HepG2 (cell line): ENCODE results near the gene TAF11L11. TPM values are rescaled to one million over a fixed set of nuclear protein-coding genes. Genes with fewer than 3 reads are reported as not detected.
"Not testable (repeated sequence)": the region's sequence is repeated elsewhere in the genome, so short reads cannot be mapped to it uniquely, and the experiment has no call there.

Experiments used
- ATAC-seq: fragments of 200-7000 bp; cut with Tn5 transposase; 3 replicates; pipeline ENCODE4 v1.9.1; 2020; ENCODE audit warnings: mild to moderate bottlenecking, moderate library complexity
- BruUV-seq: library from RNA; stranded (reverse); fragments of 400-500 nt; replicated peaks from 2 replicates; lab custom pipeline; 2021; lab: Mats Ljungman, UMichigan
- CTCF ChIA-PET: fragments of 300-600 bp; formaldehyde crosslinking; extraction: SDS; loops from one replicate; lab custom pipeline; 2021; ENCODE audit warnings: low total read pairs, inconsistent platforms, low intra/inter-chr PET ratio; lab: Yijun Ruan, JAX
- POLR2A ChIA-PET: fragments of 350-600 bp; sonication (Branson Sonifier 250); formaldehyde crosslinking; loops from one replicate; lab custom pipeline; 2020; ENCODE audit warnings: antibody characterized with exemption, inconsistent platforms; lab: Yijun Ruan, JAX
- DNase-seq: peaks from one replicate; pipeline ENCODE4 v3.0.0-alpha.2; 2015; ENCODE audit warnings: low spot score
- FAIRE-seq: peaks from 3 replicates; lab custom pipeline; 2011; peaks lifted over from hg19 to GRCh38; lab: Jason Lieb, UNC
- H2AFZ ChIP-seq: one replicate; pipeline ENCODE4 v1.6.1; 2011; ENCODE audit warnings: low read length, inconsistent platforms
- H3K27ac ChIP-seq: fragments of 300-600 bp; 3 replicates; pipeline ENCODE4 v1.8.0; 2011; ENCODE audit warnings: mixed run types, mild to moderate bottlenecking, mixed read lengths, low read length, inconsistent platforms; ENCODE audit not compliant: insufficient read depth; ENCODE audit errors: extremely low read length
- H3K27me3 ChIP-seq, 2 experiments: fragments of 200-600 bp in 1 of 2; 2 replicates in 1 of 2; 3 replicates in 1 of 2; pipeline versions ENCODE4 v1.6.0 to v1.8.0; 2011; ENCODE audit warnings: low read length in 2 of 2, mild to moderate bottlenecking in 2 of 2, moderate library complexity in 2 of 2, inconsistent platforms in 1 of 2; ENCODE audit not compliant: insufficient read depth in 2 of 2, control insufficient read depth in 1 of 2
- H3K36me3 ChIP-seq, 2 experiments: fragments of 200-600 bp in 1 of 2; replicated peaks in 1 of 2; 2 replicates in 1 of 2; 3 replicates in 1 of 2; pipeline versions ENCODE4 v1.5.1 to v1.8.0; 2011; ENCODE audit warnings: low read length in 2 of 2, inconsistent platforms in 1 of 2; ENCODE audit not compliant: insufficient read depth in 2 of 2, control insufficient read depth in 1 of 2
- H3K4me1 ChIP-seq: 2 replicates; pipeline ENCODE4 v1.5.1; 2012; ENCODE audit warnings: low read length, inconsistent platforms; ENCODE audit not compliant: insufficient read depth
- H3K4me2 ChIP-seq: 2 replicates; pipeline ENCODE4 v1.6.0; 2011; ENCODE audit warnings: low read depth, low read length, inconsistent platforms
- H3K4me3 ChIP-seq, 3 experiments: fragments of 200-600 bp in 1 of 3; sonication (generic), shearing (Covaris generic) in 1 of 3; replicated peaks in 1 of 3; 2 replicates each; pipeline ENCODE4 v1.5.1; 2011 to 2016; ENCODE audit warnings: low read length in 3 of 3, inconsistent platforms in 2 of 3, low read depth in 2 of 3, mild to moderate bottlenecking in 2 of 3, control low read depth in 1 of 3, mixed read lengths in 1 of 3; ENCODE audit not compliant: insufficient read depth in 1 of 3
- H3K79me2 ChIP-seq: one replicate; pipeline ENCODE4 v1.6.1; 2011; ENCODE audit warnings: low read length, inconsistent platforms; ENCODE audit not compliant: insufficient read depth
- H3K9ac ChIP-seq: 2 replicates; pipeline ENCODE4 v1.6.0; 2011; ENCODE audit warnings: mild to moderate bottlenecking, low read depth, low read length, inconsistent platforms; ENCODE audit not compliant: insufficient read depth
- H3K9me3 ChIP-seq: 2 replicates; pipeline ENCODE4 v1.5.1; 2012; ENCODE audit warnings: mild to moderate bottlenecking, low read length
- H4K20me1 ChIP-seq: 2 replicates; pipeline ENCODE4 v1.6.0; 2011; ENCODE audit warnings: inconsistent platforms, mild to moderate bottlenecking, low read length, moderate library complexity; ENCODE audit not compliant: insufficient read depth
- ZNF563 ChIP-seq: sonication (generic); formaldehyde crosslinking; IDR thresholded peaks from 2 replicates; pipeline ENCODE4 v1.8.0; 2022; ENCODE audit warnings: mild to moderate bottlenecking, moderate library complexity, missing genetic modification reagents
- WGBS: methylation state at CpG from one replicate; pipeline ENCODE4 v1.1.6; 2017; ENCODE audit warnings: low lambda C conversion rate; 5-methylcytosine and 5-hydroxymethylcytosine counted together
- in situ Hi-C: cut with HindIII; loops from 2 replicates; pipeline ENCODE4 v1.10.0; 2017; ENCODE audit warnings: low pct_unique_long_range_greater_than_20kb; ENCODE audit not compliant: extremely low pct_ligation_motif_present
- intact Hi-C: fragments of 100-400 bp; cut with micrococcal nuclease; formaldehyde crosslinking; loops from one replicate; pipeline ENCODE4 v1.10.0; 2022; ENCODE audit not compliant: unreplicated experiment
- polyA plus RNA-seq, 8 experiments: library from polyadenylated mRNA; depleted of rRNA in 3 of 8; stranded (reverse) in 7 of 8; unstranded in 1 of 8; fragments of >200 nt; fragmentation: Illumina TruSeq in 4 of 8; extraction: Trizol in 4 of 8; gene quantifications; 2 replicates each; pipeline versions ENCODE4 v1.2.1 to v1.2.3, GENCODE V29; 2011 to 2016; ENCODE audit warnings: low read depth in 4 of 8, missing spikeins in 1 of 8, mixed read lengths in 1 of 8; ENCODE audit not compliant: insufficient read depth in 1 of 8
- total RNA-seq, 5 experiments: library from RNA; depleted of rRNA; stranded (reverse); fragments of >200 nt; fragmentation: Illumina TruSeq; extraction: Trizol; gene quantifications; 2 replicates each; pipeline ENCODE4 v1.2.3, GENCODE V29; 2016; ENCODE audit warnings: low read depth in 1 of 5
- TF ChIP-seq, protein P1 (sequence below): sonication (generic); formaldehyde crosslinking; IDR thresholded peaks from 2 replicates; pipeline ENCODE4 v1.4.0; 2020; ENCODE audit warnings: mild to moderate bottlenecking, missing genetic modification reagents
- TF ChIP-seq, protein P2 (sequence below): sonication (generic); formaldehyde crosslinking; IDR thresholded peaks from 2 replicates; pipeline ENCODE4 v1.4.0; 2020; ENCODE audit warnings: missing genetic modification reagents
- TF ChIP-seq, protein P3 (sequence below): sonication (generic); formaldehyde crosslinking; IDR thresholded peaks from 2 replicates; pipeline ENCODE4 v1.5.0; 2020; ENCODE audit warnings: missing genetic modification reagents, mild to moderate bottlenecking, borderline replicate concordance

TAF11L11 gene
- total and polyA plus RNA-seq, 2 of the 13 experiments (the other 11 are each of a cell fraction or from before 2014, with no cell fraction given): not detected

DNA sequence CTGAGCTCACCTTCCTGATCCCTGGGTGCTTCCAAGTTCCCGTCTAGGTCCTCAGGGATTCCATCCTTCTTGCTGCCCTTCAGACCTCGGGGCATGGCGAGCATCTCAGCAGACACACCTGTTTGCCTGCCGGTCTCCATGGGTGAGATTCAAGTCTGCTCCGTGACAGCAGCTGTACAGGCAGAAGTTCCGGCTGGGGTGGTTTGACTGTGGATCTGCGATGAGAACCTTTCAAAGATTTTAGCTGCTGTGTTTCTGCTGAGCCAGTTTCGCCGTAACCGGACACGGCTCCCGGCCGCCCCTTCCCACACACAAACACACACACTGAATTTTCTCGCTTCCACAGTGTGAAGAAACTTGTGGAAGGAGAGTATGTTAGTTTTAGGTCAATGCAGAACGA, 9.7 kb upstream of the TAF11L11 start, which contains the start of gene TAF11L9:
TAF11L9 (minus strand) TSS at position 140 of the 400 bp plus-strand sequence.
- H2AFZ ChIP-seq, H3K9me3 ChIP-seq, BruUV-seq, H3K4me2 ChIP-seq, H3K27me3 ChIP-seq, H4K20me1 ChIP-seq, H3K36me3 ChIP-seq, FAIRE-seq, CTCF ChIA-PET, H3K4me1 ChIP-seq, H3K79me2 ChIP-seq, POLR2A ChIA-PET, H3K27ac ChIP-seq, DNase-seq, ATAC-seq, in situ Hi-C loops, intact Hi-C loops, H3K9ac ChIP-seq, H3K4me3 ChIP-seq: not testable (repeated sequence)
- WGBS: 50% methylated on average over 12 of the region's 15 CpGs

DNA sequence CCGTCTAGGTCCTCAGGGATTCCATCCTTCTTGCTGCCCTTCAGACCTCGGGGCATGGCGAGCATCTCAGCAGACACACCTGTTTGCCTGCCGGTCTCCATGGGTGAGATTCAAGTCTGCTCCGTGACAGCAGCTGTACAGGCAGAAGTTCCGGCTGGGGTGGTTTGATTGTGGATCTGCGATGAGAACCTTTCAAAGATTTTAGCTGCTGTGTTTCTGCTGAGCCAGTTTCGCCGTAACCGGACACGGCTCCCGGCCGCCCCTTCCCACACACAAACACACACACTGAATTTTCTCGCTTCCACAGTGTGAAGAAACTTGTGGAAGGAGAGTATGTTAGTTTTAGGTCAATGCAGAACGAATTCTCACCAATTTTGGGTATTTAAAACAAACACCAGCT, 6.3 kb upstream of the TAF11L11 start, which contains the start of gene TAF11L10:
TAF11L10 (minus strand) TSS at position 101 of the 400 bp plus-strand sequence.
- H4K20me1 ChIP-seq, H3K9ac ChIP-seq, H3K4me1 ChIP-seq, intact Hi-C loops, H2AFZ ChIP-seq, H3K36me3 ChIP-seq, CTCF ChIA-PET, BruUV-seq, FAIRE-seq, in situ Hi-C loops, H3K27ac ChIP-seq, H3K4me2 ChIP-seq, H3K9me3 ChIP-seq, DNase-seq, H3K79me2 ChIP-seq, H3K27me3 ChIP-seq, ATAC-seq, H3K4me3 ChIP-seq, POLR2A ChIA-PET: not testable (repeated sequence)
- no CpG with 5 or more reads among the region's 15 CpGs for WGBS

DNA sequence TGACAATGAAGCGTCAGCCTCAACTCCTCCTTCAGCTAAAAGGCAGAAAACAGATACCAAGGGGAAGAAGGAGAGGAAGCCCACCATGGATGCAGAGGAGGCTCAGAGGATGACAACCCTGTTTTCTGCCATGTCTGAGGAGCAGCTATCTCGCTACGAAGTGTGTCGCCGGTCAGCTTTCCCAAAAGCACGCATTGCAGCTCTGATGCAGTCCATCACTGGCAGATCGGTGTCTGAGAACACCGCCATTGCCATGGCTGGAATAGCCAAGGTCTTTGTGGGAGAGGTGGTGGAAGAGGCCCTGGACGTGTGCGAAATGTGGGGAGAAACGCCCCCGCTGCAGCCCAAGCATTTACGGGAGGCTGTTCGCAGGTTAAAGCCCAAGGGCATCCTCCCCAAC, 968 bp downstream of the TAF11L11 start:
- H3K9me3 ChIP-seq: no peaks in the 10 kb centered on the region
- H3K4me1 ChIP-seq: no peaks in the 10 kb centered on the region
- in situ Hi-C loops: no loop called here
- 37% methylated on average over 13 of the region's 14 CpGs for WGBS
- no peak overlapping the region for H2AFZ ChIP-seq
- POLR2A ChIA-PET: no interaction called here
- H3K27me3 ChIP-seq: no peaks in the 10 kb centered on the region; a peak in 1 of 5 replicates
- no peak overlapping the region for H3K9ac ChIP-seq
- intact Hi-C loops: no loop called here
- no peak overlapping the region for H3K27ac ChIP-seq
- no peaks in the 10 kb centered on the region for H4K20me1 ChIP-seq
- no peaks in the 10 kb centered on the region for H3K36me3 ChIP-seq
- ATAC-seq (no peak), DNase-seq (no peak), FAIRE-seq (no peak)
- H3K4me2 ChIP-seq: no peak overlapping the region
- H3K4me3 ChIP-seq: no peak overlapping the region
- no peaks in the 10 kb centered on the region for H3K79me2 ChIP-seq
- no TSS peak for BruUV-seq
- CTCF ChIA-PET: no interaction called here
- TF ChIP-seq, protein P1, sequence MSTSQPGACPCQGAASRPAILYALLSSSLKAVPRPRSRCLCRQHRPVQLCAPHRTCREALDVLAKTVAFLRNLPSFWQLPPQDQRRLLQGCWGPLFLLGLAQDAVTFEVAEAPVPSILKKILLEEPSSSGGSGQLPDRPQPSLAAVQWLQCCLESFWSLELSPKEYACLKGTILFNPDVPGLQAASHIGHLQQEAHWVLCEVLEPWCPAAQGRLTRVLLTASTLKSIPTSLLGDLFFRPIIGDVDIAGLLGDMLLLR: no peak
- TF ChIP-seq, protein P2, sequence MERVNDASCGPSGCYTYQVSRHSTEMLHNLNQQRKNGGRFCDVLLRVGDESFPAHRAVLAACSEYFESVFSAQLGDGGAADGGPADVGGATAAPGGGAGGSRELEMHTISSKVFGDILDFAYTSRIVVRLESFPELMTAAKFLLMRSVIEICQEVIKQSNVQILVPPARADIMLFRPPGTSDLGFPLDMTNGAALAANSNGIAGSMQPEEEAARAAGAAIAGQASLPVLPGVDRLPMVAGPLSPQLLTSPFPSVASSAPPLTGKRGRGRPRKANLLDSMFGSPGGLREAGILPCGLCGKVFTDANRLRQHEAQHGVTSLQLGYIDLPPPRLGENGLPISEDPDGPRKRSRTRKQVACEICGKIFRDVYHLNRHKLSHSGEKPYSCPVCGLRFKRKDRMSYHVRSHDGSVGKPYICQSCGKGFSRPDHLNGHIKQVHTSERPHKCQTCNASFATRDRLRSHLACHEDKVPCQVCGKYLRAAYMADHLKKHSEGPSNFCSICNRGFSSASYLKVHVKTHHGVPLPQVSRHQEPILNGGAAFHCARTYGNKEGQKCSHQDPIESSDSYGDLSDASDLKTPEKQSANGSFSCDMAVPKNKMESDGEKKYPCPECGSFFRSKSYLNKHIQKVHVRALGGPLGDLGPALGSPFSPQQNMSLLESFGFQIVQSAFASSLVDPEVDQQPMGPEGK (CRISPR knock-in tag): no peak
- TF ChIP-seq ZNF563 (CRISPR knock-in tag): no peak
- TF ChIP-seq, protein P3, sequence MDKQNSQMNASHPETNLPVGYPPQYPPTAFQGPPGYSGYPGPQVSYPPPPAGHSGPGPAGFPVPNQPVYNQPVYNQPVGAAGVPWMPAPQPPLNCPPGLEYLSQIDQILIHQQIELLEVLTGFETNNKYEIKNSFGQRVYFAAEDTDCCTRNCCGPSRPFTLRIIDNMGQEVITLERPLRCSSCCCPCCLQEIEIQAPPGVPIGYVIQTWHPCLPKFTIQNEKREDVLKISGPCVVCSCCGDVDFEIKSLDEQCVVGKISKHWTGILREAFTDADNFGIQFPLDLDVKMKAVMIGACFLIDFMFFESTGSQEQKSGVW (CRISPR knock-in tag): no peak
